Activated CD4-positive, alpha-beta T cell treated with anti-CD3 and anti-CD28 coated beads, Interleukin-2, amount 50 U/mL, for 16 hours (primary cell): ENCODE measurements around the gene NOL6.
A peak's percentile ranks its signal among the peaks of the same experiment; 100 is the strongest.
"Not testable (repeated sequence)": the region's sequence is repeated elsewhere in the genome, so short reads cannot be mapped to it uniquely, and the experiment has no call there.

Source experiments
- DNase-seq: peaks from one replicate; pipeline ENCODE4 v3.0.0-alpha.2; 2020

NOL6 gene, protein sequence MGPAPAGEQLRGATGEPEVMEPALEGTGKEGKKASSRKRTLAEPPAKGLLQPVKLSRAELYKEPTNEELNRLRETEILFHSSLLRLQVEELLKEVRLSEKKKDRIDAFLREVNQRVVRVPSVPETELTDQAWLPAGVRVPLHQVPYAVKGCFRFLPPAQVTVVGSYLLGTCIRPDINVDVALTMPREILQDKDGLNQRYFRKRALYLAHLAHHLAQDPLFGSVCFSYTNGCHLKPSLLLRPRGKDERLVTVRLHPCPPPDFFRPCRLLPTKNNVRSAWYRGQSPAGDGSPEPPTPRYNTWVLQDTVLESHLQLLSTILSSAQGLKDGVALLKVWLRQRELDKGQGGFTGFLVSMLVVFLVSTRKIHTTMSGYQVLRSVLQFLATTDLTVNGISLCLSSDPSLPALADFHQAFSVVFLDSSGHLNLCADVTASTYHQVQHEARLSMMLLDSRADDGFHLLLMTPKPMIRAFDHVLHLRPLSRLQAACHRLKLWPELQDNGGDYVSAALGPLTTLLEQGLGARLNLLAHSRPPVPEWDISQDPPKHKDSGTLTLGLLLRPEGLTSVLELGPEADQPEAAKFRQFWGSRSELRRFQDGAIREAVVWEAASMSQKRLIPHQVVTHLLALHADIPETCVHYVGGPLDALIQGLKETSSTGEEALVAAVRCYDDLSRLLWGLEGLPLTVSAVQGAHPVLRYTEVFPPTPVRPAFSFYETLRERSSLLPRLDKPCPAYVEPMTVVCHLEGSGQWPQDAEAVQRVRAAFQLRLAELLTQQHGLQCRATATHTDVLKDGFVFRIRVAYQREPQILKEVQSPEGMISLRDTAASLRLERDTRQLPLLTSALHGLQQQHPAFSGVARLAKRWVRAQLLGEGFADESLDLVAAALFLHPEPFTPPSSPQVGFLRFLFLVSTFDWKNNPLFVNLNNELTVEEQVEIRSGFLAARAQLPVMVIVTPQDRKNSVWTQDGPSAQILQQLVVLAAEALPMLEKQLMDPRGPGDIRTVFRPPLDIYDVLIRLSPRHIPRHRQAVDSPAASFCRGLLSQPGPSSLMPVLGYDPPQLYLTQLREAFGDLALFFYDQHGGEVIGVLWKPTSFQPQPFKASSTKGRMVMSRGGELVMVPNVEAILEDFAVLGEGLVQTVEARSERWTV

DNA sequence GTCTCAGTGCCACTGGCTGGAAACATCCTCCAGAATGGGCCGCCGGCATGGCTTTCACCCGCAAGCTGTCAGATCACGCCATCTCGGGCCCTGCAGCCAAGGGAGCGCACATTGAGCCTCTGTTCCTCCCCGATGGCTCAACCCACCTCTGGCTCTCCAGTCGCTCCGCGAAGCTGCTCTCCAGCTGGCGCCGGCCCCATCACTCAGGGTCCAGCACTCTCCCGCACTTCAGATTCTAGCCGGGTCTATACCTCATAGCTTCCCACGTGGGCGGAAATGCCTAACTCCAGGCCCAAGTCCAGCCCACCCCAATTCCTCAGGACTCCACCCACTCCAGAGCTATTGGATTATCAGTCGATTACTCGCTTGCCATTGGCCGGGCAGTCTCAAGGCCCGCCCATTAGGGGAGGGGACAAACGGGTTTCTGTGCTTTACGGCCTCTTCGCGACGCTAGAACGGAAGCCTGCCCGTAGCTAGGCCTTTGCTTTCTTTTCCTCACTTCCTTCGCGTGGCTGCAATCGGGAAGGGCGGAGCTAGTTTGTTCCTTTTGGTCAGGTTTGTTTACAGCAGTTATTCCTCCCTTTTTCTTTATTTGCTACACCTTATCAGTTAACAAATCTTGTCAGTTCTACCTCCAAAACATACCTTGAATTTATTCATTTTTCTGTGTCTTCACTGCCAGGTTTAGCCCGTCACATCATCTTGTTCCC is at the start of gene NOL6:
TSS of gene NOL6 (minus strand) at position 282 of the 710 bp plus-strand sequence. CDS start at position 200, 82 bp downstream.
- peak; percentile 99 for DNase-seq

DNA sequence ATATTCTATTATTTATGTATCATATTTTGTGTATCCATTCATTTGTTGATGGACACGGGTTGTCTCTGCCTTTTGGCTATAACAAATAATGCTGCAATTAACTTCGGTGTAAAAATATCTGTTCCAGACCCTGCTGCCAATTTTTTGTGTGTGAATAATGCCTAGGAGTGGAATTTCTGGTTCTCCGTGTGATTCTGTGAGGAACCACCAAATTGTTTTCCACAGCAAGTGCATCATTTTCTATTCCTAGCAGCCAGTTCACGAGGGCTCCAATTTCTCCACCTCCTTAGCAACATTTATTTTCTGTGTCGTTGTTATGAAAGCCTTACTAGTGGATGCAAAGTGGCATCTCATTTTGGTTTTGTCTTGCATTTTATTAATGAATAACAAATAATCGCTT is 48.1 kb upstream of the NOL6 start:
- not testable (repeated sequence) for DNase-seq

DNA sequence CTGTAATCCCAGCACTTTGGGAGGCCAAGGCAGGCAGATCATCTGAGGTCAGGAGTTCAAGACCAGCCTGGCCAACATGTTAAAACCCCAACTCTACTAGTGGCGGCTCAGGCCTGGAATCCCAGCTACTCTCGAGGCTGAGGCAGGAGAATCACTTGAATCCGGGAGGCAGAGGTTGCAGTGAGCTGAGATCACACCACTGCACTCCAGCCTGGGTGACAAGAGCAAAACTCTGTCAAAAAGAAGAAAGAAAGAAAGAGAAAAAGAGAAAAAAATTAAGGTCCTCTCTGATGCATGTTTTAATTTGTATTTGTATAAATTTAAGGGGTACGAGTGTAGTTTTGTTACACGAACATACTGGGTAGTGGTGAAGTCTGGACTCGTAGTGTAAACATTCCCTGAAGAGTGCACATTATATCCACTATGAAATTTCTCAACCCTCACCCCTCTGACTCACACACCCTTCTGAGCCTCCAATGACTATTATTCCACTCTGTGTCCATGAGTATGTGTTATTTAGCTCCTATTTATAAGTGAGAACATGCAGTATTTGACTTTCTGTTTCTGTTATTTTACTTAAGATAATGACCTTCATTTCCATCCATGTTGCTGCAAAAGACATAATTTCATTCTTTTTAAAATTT is 44.3 kb upstream of the NOL6 start:
- DNase-seq: not testable (repeated sequence)

DNA sequence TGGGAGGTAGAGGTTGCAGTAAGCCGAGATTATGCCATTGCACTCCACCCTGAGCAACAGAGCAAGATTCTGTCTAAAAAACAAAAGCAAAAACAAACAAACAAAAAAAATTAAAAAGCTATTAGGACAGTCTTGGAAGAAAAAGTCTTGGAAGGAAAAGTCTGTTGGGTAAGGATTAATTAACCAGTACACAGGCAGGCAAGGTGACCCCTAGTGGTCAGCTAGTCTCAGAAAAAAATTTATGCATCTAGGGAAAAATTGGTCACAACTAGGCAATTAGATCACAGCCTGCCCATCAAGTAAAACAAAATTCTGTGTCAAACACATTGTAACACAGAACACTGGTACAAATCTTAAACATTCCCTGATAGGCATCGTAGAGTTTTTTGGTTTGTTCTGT is 43.6 kb upstream of the NOL6 start:
- peak; percentile 26 for DNase-seq

DNA sequence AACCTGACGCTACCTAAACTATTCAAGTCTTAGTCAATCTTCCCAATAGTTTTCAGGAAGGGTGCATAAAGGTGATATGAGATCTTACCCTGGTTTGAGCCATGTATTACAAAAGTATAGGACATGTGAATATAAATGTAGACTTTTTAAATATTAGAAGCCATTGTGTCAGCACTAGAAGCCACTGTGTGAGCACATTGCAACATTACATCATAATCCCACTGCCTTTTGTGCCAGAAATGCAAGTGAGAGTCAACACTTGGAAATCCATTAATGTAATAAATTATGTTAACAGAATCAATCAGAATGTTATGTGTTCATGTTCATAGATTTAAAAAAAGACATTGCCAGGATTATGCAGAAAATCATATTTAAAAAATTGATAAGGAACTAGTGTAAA is 42.7 kb upstream of the NOL6 start:
- DNase-seq: not testable (repeated sequence)

DNA sequence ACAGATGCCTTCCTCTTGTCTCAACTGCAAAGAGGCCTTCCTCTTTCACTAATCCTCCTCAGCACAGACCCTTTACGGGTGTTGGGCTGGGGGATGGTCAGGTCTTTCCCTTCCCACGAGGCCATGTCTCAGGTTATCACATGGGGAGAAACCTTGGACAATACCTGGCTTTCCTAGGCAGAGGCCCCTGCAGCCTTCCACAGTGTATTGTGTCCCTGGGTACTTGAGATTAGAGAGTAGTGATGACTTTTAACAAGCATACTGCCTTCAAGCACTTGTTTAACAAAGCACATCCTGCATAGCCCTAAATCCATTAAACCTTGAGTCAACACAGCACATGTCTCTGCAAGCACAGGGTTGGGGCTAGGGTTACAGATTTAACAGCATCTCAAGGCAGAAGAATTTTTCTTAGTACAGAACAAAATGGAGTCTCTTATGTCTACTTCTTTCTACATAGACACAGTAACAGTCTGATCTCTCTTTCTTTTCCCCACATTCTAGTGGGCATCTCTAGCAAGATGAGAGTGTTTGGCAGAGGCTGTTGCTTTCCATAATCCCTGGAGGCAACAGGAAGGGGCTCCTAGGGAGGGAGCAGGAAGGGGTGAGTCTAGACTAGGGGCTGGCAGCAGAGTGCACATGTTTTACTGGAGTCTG is 41.7 kb upstream of the NOL6 start:
- not testable (repeated sequence) for DNase-seq

DNA sequence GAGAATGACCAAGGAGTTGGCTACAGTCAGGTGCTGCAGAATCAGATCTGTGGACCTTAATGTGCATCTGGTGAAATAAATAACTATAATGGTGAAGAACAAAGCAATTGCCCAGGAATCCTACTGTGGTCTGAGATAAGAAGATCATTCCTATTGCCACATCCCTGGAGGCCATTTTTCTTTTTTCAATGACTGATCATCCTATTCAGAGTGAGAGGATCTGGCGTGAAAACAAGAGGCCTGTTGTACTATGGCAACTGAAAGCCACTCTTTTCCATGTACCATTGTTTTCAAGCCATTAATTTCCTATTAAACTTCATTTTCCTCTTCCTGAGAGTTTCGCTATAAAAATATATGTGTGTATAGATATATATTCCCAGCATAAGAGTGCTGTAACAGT is 38.8 kb upstream of the NOL6 start:
- DNase-seq: not testable (repeated sequence)

DNA sequence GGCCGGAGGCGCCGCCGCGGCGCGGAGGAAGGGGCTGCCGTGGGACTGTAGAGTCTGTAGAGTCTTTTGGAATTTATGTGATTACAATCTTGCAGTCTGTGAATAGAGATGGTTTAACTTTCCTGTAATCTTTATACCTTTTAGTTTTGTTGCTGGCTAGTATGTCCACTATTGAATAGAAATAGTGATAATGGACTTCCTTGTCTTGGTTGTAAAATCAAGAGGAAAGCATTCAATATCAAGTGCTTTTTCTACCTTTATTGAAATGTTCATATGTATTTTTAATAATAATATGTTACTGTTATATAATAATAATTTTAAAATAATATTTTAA is 37.4 kb upstream of the NOL6 start:
- DNase-seq: not testable (repeated sequence)

DNA sequence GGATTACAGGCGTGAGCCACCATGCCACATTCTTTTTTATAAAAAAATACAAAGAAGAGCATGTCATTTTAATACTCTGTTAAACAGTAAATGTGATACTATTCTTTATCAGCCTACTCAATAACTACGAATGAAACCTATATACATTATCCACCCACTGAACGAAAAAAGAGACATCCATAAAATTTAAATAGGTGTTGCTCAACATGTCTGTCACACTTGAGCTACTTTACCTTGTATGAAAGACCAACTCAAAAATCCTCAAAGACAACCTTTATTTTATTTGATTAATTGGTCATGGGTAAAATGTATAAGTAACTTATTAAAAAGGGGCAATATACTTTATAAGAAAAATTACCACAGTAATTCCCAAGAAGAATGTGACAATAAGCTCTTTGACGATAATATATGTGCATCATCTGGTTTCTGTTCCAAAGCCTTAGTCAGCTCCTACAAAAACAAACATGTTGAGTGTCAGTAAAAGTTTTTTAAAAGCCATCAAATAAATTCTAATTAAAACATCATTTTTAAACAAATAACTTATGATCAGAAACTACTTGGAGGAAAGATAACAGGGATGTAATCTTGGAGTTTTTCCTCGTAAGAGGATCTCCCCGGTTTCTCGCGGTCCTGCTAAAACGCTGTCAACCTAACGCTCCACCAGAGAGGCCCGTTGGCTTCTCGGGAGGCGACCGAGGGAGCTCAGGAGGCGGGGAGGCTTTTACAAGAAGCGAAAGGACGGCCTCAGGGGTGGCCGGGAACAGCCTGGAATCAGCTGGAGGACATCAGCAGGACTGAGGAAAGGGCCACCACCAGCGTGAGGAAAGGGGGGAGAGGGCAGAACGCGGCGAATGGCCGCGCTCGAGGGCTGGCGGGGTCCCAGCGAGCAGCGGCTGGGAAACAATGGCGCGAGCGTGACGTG is 36.8 kb upstream of the NOL6 start:
- peak; percentile 42 for DNase-seq

DNA sequence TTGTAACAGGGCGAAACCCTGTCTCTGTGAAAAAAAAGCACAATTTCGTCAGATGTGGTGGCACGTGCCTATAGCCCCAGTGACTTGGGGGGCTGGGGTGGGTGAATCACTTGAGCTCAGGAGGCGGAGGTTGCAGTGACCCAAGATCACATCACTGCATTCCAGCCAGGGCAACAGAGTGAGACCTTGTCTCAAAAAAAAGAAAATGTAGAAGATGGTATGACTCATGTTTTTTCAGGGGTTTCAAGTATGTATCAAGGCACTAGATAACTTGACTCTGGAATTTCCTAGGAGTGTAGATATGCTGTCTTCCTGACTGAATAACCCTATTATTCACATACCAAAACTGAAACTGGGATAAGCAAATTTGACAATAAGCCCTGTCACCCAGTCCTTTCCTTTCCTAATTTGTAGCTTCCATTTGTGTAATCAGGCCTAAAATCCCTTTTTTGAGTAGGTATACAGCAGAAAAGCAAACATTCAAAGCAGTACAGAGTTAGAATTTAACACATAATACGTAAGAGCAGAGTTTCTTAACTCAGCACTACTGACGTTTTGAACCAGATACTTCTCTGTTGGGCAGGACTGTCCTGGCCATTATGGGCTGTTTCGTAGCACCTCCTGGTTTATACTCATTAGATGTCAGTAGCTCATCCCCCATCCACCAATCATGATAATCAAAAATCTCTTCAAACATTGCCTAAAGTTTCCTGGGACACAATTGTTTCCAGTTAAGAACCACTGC is 33.1 kb upstream of the NOL6 start:
- DNase-seq: no peak

DNA sequence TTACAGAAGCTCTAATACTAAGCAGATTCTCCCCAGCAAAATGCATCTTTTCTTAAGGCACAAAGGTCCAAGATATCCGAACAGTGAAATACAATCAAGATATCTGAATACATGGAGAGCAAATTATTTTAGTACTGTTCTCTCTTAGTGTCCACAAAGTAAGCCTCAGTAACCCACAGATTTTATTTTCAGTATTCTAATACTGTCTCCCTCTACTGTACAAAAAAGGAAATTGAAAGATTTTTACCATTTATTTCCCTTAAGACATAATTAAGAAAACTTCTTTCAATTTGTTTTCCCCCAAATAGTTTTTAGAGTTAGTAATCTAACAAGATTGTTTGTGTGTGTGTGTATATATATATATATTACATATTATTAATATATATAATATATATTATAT is 24.7 kb upstream of the NOL6 start:
- DNase-seq: no peak

DNA sequence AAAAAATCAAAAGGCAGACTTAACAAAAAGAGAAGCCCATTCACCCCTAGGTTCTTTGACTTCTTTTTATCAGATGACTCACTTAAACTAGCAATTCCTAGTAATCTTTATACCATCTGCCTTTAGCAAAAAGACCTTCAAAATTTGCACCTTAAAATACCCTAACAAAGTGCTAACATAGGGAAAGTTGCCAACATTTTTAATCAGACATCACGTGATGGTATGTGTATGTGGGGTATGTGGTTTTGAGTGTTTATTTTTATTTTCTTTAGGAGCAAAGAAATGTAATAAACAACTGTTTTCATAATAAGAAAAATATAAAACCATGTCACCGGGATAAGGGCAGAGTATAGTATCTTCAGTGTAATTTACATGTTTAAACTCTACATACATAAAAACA is 20.1 kb upstream of the NOL6 start:
- not testable (repeated sequence) for DNase-seq

DNA sequence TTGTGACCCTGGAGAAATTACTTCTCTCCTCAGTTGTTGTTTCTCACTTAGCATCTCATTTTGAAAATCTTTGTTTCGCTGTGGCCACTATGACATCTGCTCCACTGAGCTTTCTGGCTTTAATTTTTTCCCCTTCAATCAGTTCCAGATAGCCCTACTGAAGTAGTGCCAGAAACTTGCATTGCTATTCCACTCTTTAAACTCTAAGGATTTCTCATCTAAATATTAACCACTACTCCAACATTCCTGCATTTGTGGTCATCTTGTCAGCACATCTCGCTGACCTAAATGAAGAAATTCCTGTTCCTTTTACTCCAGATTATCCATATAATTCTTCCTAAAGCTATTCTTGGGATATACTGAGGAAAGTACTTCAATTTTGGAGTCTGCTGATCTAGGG is 15.3 kb upstream of the NOL6 start:
- no peak for DNase-seq

DNA sequence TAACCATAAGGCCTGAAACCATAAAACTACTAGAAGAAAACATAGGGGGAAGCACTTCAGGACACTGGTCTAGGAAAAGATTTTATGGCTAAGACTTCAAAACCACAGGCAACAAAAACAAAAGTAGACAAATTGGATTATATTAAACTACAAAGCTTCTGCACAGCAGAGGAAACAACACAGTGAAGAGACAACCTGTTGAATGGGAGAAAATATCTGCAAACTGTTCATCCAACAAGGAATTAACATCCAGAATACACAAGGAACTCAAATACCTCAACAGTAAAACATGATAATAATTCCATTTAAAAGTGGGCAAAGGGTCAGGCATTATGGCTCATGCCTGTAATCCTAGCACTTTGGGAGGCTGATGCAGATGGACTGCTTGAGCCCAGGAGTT is 11.6 kb upstream of the NOL6 start:
- not testable (repeated sequence) for DNase-seq

DNA sequence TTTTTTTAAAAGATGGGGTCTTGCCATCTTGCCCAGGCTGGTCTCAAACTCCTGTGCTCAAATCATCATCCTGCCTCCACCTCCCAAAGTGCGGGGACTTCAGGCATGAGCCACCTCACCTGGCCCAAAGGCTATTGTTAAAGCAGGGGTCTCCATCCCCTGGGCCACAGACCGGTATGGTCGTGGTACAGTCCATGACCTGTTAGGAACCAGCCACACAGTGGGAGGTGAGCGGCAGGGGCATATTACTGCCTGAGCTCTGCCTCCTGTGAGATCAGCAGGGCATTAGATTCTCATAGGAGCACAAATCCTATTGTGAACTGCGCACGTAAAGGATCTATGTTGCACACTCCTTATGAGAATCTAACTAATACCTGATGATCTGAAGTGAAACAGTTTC is 7.3 kb upstream of the NOL6 start:
- no peak for DNase-seq

DNA sequence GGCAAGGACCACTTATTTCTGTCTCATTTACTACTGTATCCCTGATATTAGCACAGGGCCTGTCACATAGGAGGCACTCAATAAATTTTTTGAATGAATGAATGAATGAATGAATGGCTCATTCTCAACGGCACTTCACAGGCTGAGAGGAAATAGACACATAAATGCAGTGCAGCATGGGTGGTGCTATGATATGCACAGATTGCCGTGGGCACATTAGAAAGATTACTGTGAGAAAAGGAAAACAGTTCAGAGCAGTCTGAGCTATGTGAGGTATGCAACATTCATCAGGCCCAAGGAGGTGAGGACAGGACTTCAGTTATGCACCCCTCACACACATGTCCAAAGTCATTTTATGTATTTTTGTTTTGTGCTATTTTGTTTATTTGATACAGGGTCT is 6.4 kb upstream of the NOL6 start:
- DNase-seq: no peak

DNA sequence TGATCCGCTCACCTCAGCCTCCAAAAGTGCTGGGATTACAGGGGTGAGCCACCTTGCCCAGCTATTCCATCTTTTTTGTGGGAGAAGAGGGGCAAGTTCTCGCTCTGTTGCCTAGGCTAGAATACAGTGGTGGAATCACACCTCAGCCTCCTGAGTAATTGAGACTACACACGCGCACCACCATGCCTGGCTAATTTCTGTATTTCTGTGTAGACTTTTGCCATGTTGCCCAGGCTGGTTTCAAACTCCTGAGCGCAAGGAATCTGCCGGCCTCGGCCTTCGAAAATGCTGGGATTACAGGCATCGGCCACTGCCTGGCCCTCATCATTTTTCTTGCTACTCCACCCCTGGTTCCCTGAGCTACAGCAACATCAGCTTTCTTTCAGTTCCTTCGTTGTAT is 2.8 kb upstream of the NOL6 start:
- no peak for DNase-seq

DNA sequence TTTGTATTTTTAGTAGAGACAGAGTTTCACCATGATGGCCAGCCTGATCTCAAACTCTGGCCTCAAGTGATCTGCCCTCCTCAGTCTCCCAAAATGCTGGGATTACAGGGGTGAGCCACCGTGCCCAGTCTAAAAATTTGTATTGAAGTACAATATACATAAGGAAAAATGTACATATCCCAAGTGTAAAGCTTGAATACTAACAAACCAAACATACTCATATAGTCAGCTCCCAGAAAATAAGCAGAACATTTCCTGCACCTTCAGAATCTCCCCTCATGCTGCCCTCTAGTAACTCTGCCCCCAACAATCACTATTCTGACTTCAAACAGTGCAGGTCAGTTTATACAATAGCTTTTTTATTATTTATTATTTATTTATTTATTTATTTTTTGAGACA is 1.6 kb upstream of the NOL6 start:
- no peak for DNase-seq

DNA sequence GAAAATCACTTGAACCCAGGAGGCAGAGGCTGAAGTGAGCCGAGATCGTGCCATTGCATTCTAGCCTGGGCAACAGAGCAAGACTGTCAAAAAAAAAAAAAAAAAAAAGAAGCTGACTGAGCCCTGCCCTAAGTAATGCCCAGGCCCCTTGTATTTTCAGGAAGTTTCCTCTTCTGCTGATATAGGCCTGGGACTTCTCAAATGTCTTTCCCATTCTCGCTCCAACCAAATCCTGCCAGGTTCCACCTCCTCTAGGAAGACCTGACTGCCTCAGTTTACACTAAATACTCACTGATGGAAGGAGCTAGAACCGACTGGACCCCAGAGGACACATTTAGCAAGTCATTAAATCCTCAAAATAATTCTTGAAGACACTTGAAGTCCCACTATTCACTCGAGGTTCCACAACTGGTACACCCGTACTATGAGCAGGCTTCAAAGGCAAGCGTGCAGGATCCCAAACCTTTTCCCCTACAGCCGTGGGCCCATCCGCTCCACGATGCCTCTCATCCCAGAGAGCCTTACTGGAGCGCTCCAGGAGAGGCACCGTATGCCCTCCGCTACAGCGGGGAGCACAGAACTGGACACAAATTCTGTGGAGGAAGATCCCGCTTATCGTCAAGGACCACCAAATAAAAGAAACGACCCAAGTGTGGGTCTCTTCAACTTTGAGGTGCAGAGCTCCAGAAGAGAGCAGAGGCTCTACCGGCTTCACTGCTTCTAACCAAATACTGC is 676 bp downstream of the NOL6 start:
- no peak for DNase-seq
